Measurements from ENCODE around the gene YBX3.

YBX3 gene

GRCh38 chr12:10721651-10722501 is 1.2 kb downstream of the YBX3 start:
- peak; percentile 53 for DNase-seq

- no peak for DNase-seq
These were observed 2.0 kb downstream of the YBX3 start for GRCh38 chr12:10720974-10721650.

DNA sequence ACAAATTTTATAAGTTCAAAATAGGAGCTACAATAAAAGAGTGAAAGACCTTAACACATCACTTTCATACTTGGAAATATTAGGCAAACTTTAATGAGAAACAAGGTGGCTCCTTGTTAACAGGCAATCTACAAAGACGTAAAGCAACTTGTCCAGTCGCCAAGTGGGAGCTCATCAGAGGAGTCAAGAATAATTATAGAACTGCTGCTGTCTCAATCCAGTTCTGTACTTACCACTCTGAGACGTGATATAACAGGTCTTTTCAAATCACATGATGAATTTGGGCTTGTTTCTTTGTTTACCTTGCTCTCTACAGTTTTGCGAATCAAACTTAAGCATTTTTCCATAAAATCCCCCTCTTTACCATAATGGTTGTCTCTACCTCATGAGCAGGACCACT is 3.6 kb downstream of the YBX3 start:
- DNase-seq, result no peak

GRCh38 chr12:10718279-10718821 is 4.8 kb downstream of the YBX3 start:
- no peak for DNase-seq

DNA sequence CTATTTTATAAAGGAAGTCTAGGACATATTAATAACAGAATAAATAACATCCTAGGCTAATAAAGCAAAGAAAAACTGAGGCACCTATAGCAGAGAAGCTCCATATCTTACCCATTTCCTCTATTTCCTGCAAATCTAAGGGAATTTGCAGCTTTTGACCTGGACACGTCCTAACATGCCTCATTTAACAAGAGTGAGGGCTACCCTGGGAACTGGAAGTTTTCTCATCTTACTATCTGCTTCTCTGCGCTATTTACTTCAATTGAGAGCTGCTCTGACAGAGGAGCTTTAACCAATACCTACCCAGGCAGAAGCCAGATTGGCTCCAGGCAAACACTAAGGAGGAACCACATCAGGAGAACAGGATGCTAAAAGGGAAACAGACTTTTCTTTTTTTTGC is 5.7 kb downstream of the YBX3 start:
- no peak for DNase-seq

GRCh38 chr12:10716704-10717315 is 6.3 kb downstream of the YBX3 start:
- no peak for DNase-seq

- DNase-seq, result no peak
These were observed 6.8 kb downstream of the YBX3 start for GRCh38 chr12:10716277-10716676.

DNA sequence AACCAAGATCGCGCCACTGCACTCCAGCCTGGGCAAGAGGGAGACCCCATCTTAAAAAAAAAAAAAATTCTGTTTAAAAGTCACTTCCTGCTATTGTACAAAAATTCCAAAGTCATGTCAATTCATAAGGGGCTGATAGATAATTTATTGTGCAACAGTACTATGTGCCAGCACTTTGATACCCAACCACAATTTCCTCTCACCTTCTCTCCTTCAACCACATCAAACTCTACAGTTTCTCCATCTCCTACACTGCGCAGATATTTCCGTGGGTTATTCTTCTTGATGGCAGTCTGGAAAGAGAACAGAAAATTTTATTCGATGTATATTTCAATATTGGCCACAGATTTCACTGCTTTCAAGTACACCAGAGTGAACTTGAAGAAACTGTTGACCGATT is 7.6 kb downstream of the YBX3 start:
- DNase-seq, result no peak

DNA sequence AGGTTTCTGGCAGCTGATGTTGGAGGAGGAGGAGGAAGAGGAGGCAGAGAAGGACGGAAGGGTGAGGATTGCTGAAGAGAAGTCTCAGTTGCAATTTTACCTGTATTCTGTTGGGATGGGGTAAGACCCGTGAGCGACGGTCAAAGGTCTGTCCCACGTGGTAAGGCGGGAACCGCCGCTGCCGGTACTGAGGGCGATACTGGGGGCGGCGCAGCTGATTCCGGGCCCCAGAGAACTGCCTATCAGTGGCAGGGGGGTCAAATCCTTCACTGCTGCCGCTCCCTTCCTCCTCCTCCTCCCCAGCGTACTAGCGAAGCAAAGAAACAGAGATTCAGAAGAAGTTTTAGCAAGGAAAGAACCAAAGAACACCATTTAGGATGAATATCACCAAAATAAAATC is 13.3 kb downstream of the YBX3 start:
- DNase-seq, result no peak

DNA sequence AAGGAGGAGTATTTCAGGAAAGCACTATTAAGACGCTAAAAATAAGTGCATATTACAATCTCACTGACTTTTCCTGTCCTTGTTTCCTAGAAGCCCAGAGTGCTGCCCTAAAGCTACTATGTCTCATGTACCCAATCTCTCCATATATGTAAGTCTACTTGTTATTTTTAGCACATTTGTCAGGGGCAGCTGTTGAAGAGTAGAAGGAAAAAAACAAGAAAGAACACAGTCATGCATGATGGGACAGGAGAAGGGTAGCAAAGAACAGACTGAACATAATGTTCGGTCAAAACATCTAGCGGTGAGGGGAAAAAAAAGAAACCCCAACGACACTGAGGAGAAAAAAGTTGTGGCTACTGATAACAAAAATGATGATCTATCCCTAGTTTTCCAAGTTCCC is 14.3 kb downstream of the YBX3 start:
- no peak for DNase-seq

- DNase-seq, result no peak
These were observed 17.5 kb downstream of the YBX3 start for GRCh38 chr12:10705655-10706054.

DNA sequence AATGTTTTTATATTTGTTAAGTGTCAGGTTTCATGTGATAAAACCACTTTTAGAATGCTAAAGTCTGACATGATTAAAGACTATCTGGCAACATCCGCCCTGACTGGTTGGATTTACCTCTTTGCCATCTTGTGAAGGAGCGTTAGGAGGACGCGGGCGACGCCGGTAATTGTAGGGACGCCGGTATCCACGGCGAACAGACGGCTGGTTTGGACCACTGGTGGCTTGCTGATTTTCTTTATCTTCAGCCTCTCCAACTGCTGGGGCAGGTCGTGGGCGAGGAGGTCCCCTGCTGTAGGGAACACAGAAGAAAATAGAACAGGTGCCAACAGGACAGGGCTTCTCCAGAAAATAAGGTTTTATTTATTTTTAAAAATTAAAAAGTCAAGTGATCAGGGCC is 21.3 kb downstream of the YBX3 start:
- no peak for DNase-seq

DNA sequence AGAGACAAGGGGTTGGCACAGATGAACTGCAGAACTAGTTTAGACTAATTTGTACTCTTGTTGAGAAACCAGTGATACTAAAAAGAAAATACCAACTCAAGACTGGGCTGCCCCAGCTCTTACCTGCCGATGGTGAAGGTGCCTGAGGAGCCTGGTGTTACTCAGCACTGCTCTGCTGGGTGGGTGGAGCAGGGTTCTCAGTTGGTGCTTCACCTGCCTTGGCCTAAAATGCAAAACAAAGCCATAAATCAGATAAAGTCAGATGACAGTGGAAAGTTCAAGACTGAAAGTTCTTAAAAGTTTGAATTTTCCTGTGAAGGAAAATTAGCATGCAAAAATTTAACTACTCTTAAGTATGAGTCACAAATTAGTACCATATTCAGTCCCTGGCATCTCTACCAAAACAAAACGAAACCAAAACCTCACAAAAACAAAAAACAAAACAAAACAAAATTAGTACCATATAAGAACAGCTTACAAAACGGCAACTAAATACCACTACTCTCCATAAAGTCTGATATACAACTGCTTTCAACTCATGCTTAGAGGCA is 21.9 kb downstream of the YBX3 start:
- DNase-seq, result no peak

DNA sequence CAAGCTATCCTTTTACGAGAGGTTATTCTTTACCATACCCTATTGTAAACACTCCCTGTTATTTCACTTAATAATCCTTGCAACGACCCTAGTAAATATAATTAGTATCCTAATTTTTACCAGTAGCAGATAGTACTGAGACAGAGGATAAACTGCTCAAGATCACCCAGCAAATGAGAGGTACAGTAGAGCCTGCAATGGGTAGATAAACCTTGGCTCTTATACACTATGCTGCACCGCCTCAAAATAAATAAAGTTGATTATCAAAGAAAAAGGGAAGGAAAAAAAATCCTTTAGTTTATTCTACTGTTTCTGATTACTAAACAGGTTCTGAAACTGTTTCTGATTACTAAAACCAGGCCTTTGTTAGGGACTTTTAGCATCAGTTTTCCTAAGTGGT is 22.5 kb downstream of the YBX3 start:
- DNase-seq, result no peak

GRCh38 chr12:10697862-10698261 is 25.3 kb downstream of the YBX3 start:
- DNase-seq, result no peak

- DNase-seq, result no peak
These were observed 26.0 kb downstream of the YBX3 start for GRCh38 chr12:10697156-10697555.

GRCh38 chr12:10690906-10691305 is 32.2 kb downstream of the YBX3 start:
- DNase-seq, result no peak

DNA sequence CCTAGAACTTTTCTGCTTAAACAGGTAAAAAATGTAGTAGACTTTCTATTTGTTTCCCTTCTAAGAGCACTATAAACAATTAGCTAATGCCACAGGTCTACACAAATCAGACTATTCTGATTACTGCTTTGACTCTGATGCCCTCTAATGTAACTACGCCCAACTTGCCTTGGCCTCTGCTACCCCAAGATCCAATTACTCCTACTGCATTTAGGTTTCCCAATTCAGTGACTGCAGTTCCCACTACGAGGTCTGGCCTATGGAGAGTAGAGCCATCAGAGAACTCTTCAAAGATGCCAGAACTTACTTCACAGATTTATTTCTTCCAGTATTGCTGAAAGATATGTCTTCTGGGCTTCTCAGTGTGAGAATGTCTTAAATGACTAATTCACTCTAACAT is 34.0 kb downstream of the YBX3 start:
- DNase-seq, result no peak

DNA sequence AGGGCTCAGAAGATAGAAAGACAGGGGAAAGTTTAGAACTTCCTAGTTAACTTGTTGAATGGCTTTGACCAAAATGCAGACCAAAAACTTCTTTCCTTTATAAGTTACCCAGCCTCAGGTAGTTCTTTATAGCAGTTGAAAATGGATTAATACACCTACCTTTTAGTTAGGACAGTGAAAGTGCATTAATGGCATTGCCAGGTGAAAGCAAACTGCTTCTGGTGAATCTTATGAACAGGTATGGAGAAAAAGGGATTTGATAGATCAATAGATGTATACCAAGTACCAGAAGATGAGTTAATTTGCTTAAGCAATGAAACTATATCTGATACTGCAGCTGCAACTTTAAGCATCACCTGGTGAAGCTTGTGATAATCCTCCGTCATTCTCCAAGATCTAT is 35.1 kb downstream of the YBX3 start:
- no peak for DNase-seq

- peak; percentile 15 for DNase-seq
These were observed 49.3 kb downstream of the YBX3 start, which contains the start of gene STYK1 for GRCh38 chr12:10673659-10674384. TSS of gene STYK1 (minus strand) at chr12:10674052. CDS start at chr12:10634618, 39,434 bp downstream.

- no peak for DNase-seq
These were observed 50.8 kb downstream of the YBX3 start for GRCh38 chr12:10672231-10672868.

- DNase-seq, result no peak
These were observed 53.6 kb downstream of the YBX3 start for GRCh38 chr12:10669533-10669932.

Data from 8988T (cell line).